ENCODE results near the gene DLGAP5.

GRCh38 chr14:55141825-55142224, 49.6 kb downstream of the DLGAP5 start:
- TF ChIP-seq CTCF (IDR thresholded peaks at IDR 0.05) (no peak), POLR2A (IDR thresholded peaks at IDR 0.05) (no peak)
